Measurements from ENCODE around the gene KPNA6. TPM values are rescaled to one million over a fixed set of nuclear protein-coding genes. Genes with fewer than 3 reads are reported as not detected.

The KPNA6 gene
- total and polyA plus RNA-seq, 9 of the 15 experiments (the other 6 are each of a cell fraction or from before 2014, with no cell fraction given) = 20.1 to 54.6 (median 32.2) TPM

DNA sequence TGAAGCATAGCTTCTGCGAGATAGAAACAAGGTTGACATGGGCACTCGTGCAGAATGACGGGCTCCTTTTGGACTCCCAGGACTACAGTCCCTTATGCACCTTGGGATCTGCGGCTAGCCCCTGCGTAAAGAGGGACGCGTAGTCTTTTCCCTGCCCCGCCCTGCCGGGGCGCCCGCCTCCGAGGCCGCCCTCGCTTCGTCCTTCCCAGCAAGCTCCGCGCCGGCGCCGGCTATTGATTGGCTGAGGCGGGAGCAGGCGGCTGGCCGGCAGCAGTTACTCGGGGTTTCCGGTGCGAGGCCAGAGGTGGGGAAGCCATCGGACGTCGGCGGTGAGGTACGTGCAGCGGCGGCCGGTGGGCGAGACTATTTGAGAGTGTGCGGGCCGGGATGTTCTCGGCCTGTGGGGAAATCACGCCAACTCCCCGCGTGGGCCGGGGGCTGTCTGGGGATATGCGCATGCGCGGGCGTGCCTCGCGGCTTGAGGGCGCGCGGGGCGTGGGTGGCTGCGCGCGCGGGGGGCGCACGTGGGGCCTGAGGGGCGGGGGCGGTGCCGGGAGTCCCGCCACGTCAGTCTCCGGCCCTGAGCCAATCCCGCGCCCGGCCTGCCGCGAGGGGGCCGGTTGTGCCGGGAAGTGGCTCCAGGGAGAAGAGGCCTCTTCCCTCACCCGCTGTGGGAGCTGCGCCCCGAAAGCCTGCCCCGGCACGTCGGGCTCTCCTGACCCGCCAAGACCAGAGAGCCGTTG is 71.8 kb downstream of the KPNA6 start, which contains the start of gene TXLNA:
Gene TXLNA (plus strand): TSS at position 233 of the 743 bp plus-strand sequence. CDS start 671 bp downstream, outside the sequence.
- Histone ChIP-seq H3K9ac (ENCODE audit: insufficient read depth in 1 of 2, low read depth in 2 of 2, low read length in 2 of 2) (peak within 1 kb of the TSS; percentile 94 to 97), H3K27me3 (ENCODE audit: control insufficient read depth in 2 of 2, insufficient read depth in 2 of 2, low read length in 2 of 2) (no peaks in the 10 kb centered on the region), H4K20me1 (replicated peaks; ENCODE audit: control insufficient read depth, insufficient read depth, low read length) (no peaks in the 10 kb centered on the region; the same call in 1 of the 2 replicates), H3K4me2 (ENCODE audit: insufficient read depth, low read length) (peak within 1 kb of the TSS; percentile 92), H3K4me3 (peak within 1 kb of the TSS; percentile 77), H3K27ac (ENCODE audit: extremely low read depth, low read depth, low read length) (peak within 1 kb of the TSS; percentile 89), H2AFZ (ENCODE audit: low read depth, low read length) (peak within 1 kb of the TSS; percentile 97), H3K4me1 (replicated peaks in 1 of 2; ENCODE audit: control insufficient read depth in 2 of 2, insufficient read depth in 2 of 2, low read length in 2 of 2) (peaks cover 25 to 30% of the 10 kb centered on the region in 2 experiments), H3K79me2 (ENCODE audit: control insufficient read depth, insufficient read depth, low read length) (peaks cover 49% of the 10 kb centered on the region), H3K36me3 (ENCODE audit: control insufficient read depth, insufficient read depth, low read length) (peaks cover 39% of the 10 kb centered on the region), H3K9me1 (ENCODE audit: control insufficient read depth, insufficient read depth, low read length) (peaks cover 4% of the 10 kb centered on the region), H3K9me3 (replicated peaks; ENCODE audit: control insufficient read depth, insufficient read depth, low read depth, low read length) (no peaks in the 10 kb centered on the region)
- ATAC-seq (peak; percentile 95), FAIRE-seq (peak; percentile 88), DNase-seq (ENCODE audit: extremely low read depth in 1 of 4, low spot score in 3 of 4) (peak; percentile 98 to 99 (median 99))
- WGBS (ENCODE audit: insufficient coverage, low coverage, missing lambda C conversion rate) = under 1% methylated on average over 69 of the region's 79 CpGs
- ChIA-PET CTCF (ENCODE audit: low intra/inter-chr PET ratio) (interaction anchor here (0.7 to 1.2 kb wide), 2 partner anchors 11 to 49 kb away, joined by 3 read pairs; no protein-coding TSS in a partner anchor), POLR2A (interaction anchor here (0.6 to 11.6 kb wide), 31 partner anchors 8 to 1992 kb away, joined by 3 to 201 read pairs (median 3); partner anchors contain the start of genes CCDC28B, HDAC1, KPNA6 and MARCKSL1)
- BruUV-seq (replicated peaks) = no TSS peak
- in situ Hi-C loops (cut with MboI) = no loop called here
- intact Hi-C loops (cut with micrococcal nuclease) = loop anchor here (2.0 to 10.0 kb wide), 4 partner anchors 52 to 165 kb away; partner anchors contain the start of genes KHDRBS1, KPNA6 and TMEM39B
- TF ChIP-seq GTF2F1 (IDR thresholded peaks at IDR 0.05; ENCODE audit: low read depth, low read length) (peak; percentile 67; the same call in 1 of the 2 replicates), TOE1 (IDR thresholded peaks at IDR 0.05; ENCODE audit: borderline replicate concordance) (0 out of 2 replicates have a peak, but pooled peaks have one; percentile 62), TOE1 (CRISPR knock-in tag; IDR thresholded peaks at IDR 0.05; ENCODE audit: borderline replicate concordance, low read depth) (peak; percentile 78), ZFP36 (IDR thresholded peaks at IDR 0.05; ENCODE audit: low read depth, low read length, partially characterized antibody) (peak; percentile 22), HDGF (IDR thresholded peaks at IDR 0.05) (no peak; the same call in 1 of the 2 replicates)
- TF ChIP-seq, protein P1, sequence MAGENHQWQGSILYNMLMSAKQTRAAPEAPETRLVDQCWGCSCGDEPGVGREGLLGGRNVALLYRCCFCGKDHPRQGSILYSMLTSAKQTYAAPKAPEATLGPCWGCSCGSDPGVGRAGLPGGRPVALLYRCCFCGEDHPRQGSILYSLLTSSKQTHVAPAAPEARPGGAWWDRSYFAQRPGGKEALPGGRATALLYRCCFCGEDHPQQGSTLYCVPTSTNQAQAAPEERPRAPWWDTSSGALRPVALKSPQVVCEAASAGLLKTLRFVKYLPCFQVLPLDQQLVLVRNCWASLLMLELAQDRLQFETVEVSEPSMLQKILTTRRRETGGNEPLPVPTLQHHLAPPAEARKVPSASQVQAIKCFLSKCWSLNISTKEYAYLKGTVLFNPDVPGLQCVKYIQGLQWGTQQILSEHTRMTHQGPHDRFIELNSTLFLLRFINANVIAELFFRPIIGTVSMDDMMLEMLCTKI (IDR thresholded peaks at IDR 0.05; ENCODE audit: partially characterized antibody) = no peak
- TF ChIP-seq, protein P2, sequence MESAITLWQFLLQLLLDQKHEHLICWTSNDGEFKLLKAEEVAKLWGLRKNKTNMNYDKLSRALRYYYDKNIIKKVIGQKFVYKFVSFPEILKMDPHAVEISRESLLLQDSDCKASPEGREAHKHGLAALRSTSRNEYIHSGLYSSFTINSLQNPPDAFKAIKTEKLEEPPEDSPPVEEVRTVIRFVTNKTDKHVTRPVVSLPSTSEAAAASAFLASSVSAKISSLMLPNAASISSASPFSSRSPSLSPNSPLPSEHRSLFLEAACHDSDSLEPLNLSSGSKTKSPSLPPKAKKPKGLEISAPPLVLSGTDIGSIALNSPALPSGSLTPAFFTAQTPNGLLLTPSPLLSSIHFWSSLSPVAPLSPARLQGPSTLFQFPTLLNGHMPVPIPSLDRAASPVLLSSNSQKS (CRISPR knock-in tag; IDR thresholded peaks at IDR 0.05) = 0 out of 2 replicates have a peak, but pooled peaks have one; percentile 42
- TF ChIP-seq, protein P3, sequence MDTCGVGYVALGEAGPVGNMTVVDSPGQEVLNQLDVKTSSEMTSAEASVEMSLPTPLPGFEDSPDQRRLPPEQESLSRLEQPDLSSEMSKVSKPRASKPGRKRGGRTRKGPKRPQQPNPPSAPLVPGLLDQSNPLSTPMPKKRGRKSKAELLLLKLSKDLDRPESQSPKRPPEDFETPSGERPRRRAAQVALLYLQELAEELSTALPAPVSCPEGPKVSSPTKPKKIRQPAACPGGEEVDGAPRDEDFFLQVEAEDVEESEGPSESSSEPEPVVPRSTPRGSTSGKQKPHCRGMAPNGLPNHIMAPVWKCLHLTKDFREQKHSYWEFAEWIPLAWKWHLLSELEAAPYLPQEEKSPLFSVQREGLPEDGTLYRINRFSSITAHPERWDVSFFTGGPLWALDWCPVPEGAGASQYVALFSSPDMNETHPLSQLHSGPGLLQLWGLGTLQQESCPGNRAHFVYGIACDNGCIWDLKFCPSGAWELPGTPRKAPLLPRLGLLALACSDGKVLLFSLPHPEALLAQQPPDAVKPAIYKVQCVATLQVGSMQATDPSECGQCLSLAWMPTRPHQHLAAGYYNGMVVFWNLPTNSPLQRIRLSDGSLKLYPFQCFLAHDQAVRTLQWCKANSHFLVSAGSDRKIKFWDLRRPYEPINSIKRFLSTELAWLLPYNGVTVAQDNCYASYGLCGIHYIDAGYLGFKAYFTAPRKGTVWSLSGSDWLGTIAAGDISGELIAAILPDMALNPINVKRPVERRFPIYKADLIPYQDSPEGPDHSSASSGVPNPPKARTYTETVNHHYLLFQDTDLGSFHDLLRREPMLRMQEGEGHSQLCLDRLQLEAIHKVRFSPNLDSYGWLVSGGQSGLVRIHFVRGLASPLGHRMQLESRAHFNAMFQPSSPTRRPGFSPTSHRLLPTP (IDR thresholded peaks at IDR 0.05; ENCODE audit: borderline replicate concordance, extremely low read depth, insufficient read length) = no peak
- TF ChIP-seq, protein P4, sequence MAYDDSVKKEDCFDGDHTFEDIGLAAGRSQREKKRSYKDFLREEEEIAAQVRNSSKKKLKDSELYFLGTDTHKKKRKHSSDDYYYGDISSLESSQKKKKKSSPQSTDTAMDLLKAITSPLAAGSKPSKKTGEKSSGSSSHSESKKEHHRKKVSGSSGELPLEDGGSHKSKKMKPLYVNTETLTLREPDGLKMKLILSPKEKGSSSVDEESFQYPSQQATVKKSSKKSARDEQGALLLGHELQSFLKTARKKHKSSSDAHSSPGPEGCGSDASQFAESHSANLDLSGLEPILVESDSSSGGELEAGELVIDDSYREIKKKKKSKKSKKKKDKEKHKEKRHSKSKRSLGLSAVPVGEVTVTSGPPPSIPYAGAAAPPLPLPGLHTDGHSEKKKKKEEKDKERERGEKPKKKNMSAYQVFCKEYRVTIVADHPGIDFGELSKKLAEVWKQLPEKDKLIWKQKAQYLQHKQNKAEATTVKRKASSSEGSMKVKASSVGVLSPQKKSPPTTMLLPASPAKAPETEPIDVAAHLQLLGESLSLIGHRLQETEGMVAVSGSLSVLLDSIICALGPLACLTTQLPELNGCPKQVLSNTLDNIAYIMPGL (CRISPR knock-in tag; IDR thresholded peaks at IDR 0.05) = peak; percentile 82
- TF ChIP-seq, protein P5, sequence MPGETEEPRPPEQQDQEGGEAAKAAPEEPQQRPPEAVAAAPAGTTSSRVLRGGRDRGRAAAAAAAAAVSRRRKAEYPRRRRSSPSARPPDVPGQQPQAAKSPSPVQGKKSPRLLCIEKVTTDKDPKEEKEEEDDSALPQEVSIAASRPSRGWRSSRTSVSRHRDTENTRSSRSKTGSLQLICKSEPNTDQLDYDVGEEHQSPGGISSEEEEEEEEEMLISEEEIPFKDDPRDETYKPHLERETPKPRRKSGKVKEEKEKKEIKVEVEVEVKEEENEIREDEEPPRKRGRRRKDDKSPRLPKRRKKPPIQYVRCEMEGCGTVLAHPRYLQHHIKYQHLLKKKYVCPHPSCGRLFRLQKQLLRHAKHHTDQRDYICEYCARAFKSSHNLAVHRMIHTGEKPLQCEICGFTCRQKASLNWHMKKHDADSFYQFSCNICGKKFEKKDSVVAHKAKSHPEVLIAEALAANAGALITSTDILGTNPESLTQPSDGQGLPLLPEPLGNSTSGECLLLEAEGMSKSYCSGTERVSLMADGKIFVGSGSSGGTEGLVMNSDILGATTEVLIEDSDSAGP (CRISPR knock-in tag; IDR thresholded peaks at IDR 0.05) = peak; percentile 47; the same call in 1 of the 2 replicates
